Measurements from ENCODE around the gene EVA1A.
"Not testable (repeated sequence)": the region's sequence is repeated elsewhere in the genome, so short reads cannot be mapped to it uniquely, and the experiment has no call there.

The EVA1A gene

GRCh38 chr2:75516378-75517360 is 44.1 kb downstream of the EVA1A start:
- no peak for DNase-seq

GRCh38 chr2:75515584-75516368 is 45.0 kb downstream of the EVA1A start:
- DNase-seq: no peak

- DNase-seq: no peak
Measured at GRCh38 chr2:75513616-75514170, 47.0 kb downstream of the EVA1A start.

- no peak for DNase-seq
Measured at GRCh38 chr2:75512455-75513212, 48.1 kb downstream of the EVA1A start.

GRCh38 chr2:75506101-75506697 is 54.5 kb downstream of the EVA1A start:
- DNase-seq: no peak

- DNase-seq: no peak
Measured at GRCh38 chr2:75505012-75505411, 55.7 kb downstream of the EVA1A start.

- DNase-seq: no peak
Measured at GRCh38 chr2:75503048-75503607, 57.6 kb downstream of the EVA1A start.

GRCh38 chr2:75500633-75501032 is 60.1 kb downstream of the EVA1A start:
- no peak for DNase-seq

GRCh38 chr2:75499534-75499933 is 61.2 kb downstream of the EVA1A start:
- no peak for DNase-seq

- no peak for DNase-seq
Measured at GRCh38 chr2:75498907-75499306, 61.8 kb downstream of the EVA1A start.

GRCh38 chr2:75497256-75497655 is 63.5 kb downstream of the EVA1A start:
- no peak for DNase-seq

- no peak for DNase-seq
Measured at GRCh38 chr2:75495862-75496261, 64.9 kb downstream of the EVA1A start.

GRCh38 chr2:75494137-75494769 is 66.5 kb downstream of the EVA1A start:
- no peak for DNase-seq

GRCh38 chr2:75493230-75493629 is 67.5 kb downstream of the EVA1A start:
- no peak for DNase-seq

- DNase-seq: no peak
Measured at GRCh38 chr2:75491129-75491753, 69.5 kb downstream of the EVA1A start.

GRCh38 chr2:75489721-75490120 is 71.0 kb downstream of the EVA1A start:
- DNase-seq: no peak

- no peak for DNase-seq
Measured at GRCh38 chr2:75488157-75488556, 72.6 kb downstream of the EVA1A start.

GRCh38 chr2:75486735-75487134 is 74.0 kb downstream of the EVA1A start:
- not testable (repeated sequence) for DNase-seq

GRCh38 chr2:75484840-75485239 is 75.9 kb downstream of the EVA1A start:
- DNase-seq: no peak

GRCh38 chr2:75483878-75484277 is 76.9 kb downstream of the EVA1A start:
- no peak for DNase-seq

GRCh38 chr2:75482398-75482797 is 78.3 kb downstream of the EVA1A start:
- DNase-seq: no peak

Measured in stimulated activated CD4-positive, alpha-beta T cell treated with anti-CD3 and anti-CD28 coated beads, Interleukin-15, amount 100 ng/mL, for 24 hours (primary cell).